Spleen (tissue), 7 donors: ENCODE results near the gene PRKG2.

Experiments used
- POLR2AphosphoS5 ChIP-seq, 3 donors: sonication (generic); formaldehyde crosslinking; IDR thresholded peaks; one replicate each; pipeline ENCODE4 v1.5.1; 2017; ENCODE audit warnings: antibody characterized with exemption in 3 of 3
- TF ChIP-seq, protein P1 (sequence below), 11 experiments: fragments of 200-600 bp in 7 of 11; fragments of 450-650 bp in 4 of 11; sonication (generic) in 4 of 11; IDR thresholded peaks in 8 of 11; conservative IDR thresholded peaks in 3 of 11; 1 replicate in 7 of 11; 2 replicates in 4 of 11; pipeline versions ENCODE4 v1.4.0 to v1.8.0; 2016 to 2021; ENCODE audit warnings: antibody characterized with exemption in 11 of 11, inconsistent platforms in 4 of 11, mild to moderate bottlenecking in 1 of 11
- donor health status: DM: no; HTN: no; CAD: no; lungs with moderate emphysema.
- donor health status: DM: no; HTN: no; CAD: no.
- donor health status: DM: no; HTN: no; CAD: no.

DNA sequence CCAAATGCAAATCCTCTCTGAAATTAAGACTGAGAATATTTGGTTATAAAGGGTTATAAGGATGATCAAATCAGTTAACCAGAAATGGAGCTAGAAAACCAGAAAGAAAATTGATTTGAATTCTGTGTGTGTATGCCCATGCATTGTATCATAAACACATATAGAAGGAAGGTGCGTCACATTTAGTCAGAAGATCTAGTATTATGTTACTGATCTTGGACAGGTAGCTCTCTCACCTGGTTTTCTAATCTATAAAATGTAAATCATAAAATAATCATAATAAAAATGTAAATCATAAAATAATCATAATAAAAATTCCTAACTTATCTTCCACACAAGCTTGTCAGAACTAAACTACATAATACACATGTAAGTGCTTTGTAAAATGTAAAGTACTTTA lies 105.7 kb downstream of the PRKG2 start:
- TF ChIP-seq POLR2AphosphoS5 (IDR thresholded peaks at IDR 0.05): no peak
- TF ChIP-seq, protein P1, sequence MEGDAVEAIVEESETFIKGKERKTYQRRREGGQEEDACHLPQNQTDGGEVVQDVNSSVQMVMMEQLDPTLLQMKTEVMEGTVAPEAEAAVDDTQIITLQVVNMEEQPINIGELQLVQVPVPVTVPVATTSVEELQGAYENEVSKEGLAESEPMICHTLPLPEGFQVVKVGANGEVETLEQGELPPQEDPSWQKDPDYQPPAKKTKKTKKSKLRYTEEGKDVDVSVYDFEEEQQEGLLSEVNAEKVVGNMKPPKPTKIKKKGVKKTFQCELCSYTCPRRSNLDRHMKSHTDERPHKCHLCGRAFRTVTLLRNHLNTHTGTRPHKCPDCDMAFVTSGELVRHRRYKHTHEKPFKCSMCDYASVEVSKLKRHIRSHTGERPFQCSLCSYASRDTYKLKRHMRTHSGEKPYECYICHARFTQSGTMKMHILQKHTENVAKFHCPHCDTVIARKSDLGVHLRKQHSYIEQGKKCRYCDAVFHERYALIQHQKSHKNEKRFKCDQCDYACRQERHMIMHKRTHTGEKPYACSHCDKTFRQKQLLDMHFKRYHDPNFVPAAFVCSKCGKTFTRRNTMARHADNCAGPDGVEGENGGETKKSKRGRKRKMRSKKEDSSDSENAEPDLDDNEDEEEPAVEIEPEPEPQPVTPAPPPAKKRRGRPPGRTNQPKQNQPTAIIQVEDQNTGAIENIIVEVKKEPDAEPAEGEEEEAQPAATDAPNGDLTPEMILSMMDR (IDR thresholded peaks at IDR 0.05 in 8 of 11, conservative IDR thresholded peaks at IDR 0.05 in 3 of 11): no peak
